HepG2 (cell line): ENCODE data around the gene INSIG2. TPM values are rescaled to one million over a fixed set of nuclear protein-coding genes. Genes with fewer than 3 reads are reported as not detected.

ENCODE experiments used
- ATAC-seq: fragments of 200-7000 bp; cut with Tn5 transposase; 3 replicates; pipeline ENCODE4 v1.9.1; 2020; ENCODE audit warnings: mild to moderate bottlenecking, moderate library complexity
- BruUV-seq: library from RNA; stranded (reverse); fragments of 400-500 nt; replicated peaks from 2 replicates; lab custom pipeline; 2021; lab: Mats Ljungman, UMichigan
- CTCF ChIA-PET: fragments of 300-600 bp; formaldehyde crosslinking; extraction: SDS; loops from one replicate; lab custom pipeline; 2021; ENCODE audit warnings: low total read pairs, inconsistent platforms, low intra/inter-chr PET ratio; lab: Yijun Ruan, JAX
- POLR2A ChIA-PET: fragments of 350-600 bp; sonication (Branson Sonifier 250); formaldehyde crosslinking; loops from one replicate; lab custom pipeline; 2020; ENCODE audit warnings: antibody characterized with exemption, inconsistent platforms; lab: Yijun Ruan, JAX
- DNase-seq: peaks from one replicate; pipeline ENCODE4 v3.0.0-alpha.2; 2015; ENCODE audit warnings: low spot score
- FAIRE-seq: peaks from 3 replicates; lab custom pipeline; 2011; peaks lifted over from hg19 to GRCh38; lab: Jason Lieb, UNC
- H2AFZ ChIP-seq: one replicate; pipeline ENCODE4 v1.6.1; 2011; ENCODE audit warnings: low read length, inconsistent platforms
- H3K27ac ChIP-seq: fragments of 300-600 bp; 3 replicates; pipeline ENCODE4 v1.8.0; 2011; ENCODE audit warnings: mixed run types, mild to moderate bottlenecking, mixed read lengths, low read length, inconsistent platforms; ENCODE audit not compliant: insufficient read depth; ENCODE audit errors: extremely low read length
- H3K27me3 ChIP-seq, 2 experiments: fragments of 200-600 bp in 1 of 2; 2 replicates in 1 of 2; 3 replicates in 1 of 2; pipeline versions ENCODE4 v1.6.0 to v1.8.0; 2011; ENCODE audit warnings: low read length in 2 of 2, mild to moderate bottlenecking in 2 of 2, moderate library complexity in 2 of 2, inconsistent platforms in 1 of 2; ENCODE audit not compliant: insufficient read depth in 2 of 2, control insufficient read depth in 1 of 2
- H3K36me3 ChIP-seq, 2 experiments: fragments of 200-600 bp in 1 of 2; replicated peaks in 1 of 2; 2 replicates in 1 of 2; 3 replicates in 1 of 2; pipeline versions ENCODE4 v1.5.1 to v1.8.0; 2011; ENCODE audit warnings: low read length in 2 of 2, inconsistent platforms in 1 of 2; ENCODE audit not compliant: insufficient read depth in 2 of 2, control insufficient read depth in 1 of 2
- H3K4me1 ChIP-seq: 2 replicates; pipeline ENCODE4 v1.5.1; 2012; ENCODE audit warnings: low read length, inconsistent platforms; ENCODE audit not compliant: insufficient read depth
- H3K4me2 ChIP-seq: 2 replicates; pipeline ENCODE4 v1.6.0; 2011; ENCODE audit warnings: low read depth, low read length, inconsistent platforms
- H3K4me3 ChIP-seq, 3 experiments: fragments of 200-600 bp in 1 of 3; sonication (generic), shearing (Covaris generic) in 1 of 3; replicated peaks in 1 of 3; 2 replicates each; pipeline ENCODE4 v1.5.1; 2011 to 2016; ENCODE audit warnings: low read length in 3 of 3, inconsistent platforms in 2 of 3, low read depth in 2 of 3, mild to moderate bottlenecking in 2 of 3, control low read depth in 1 of 3, mixed read lengths in 1 of 3; ENCODE audit not compliant: insufficient read depth in 1 of 3
- H3K79me2 ChIP-seq: one replicate; pipeline ENCODE4 v1.6.1; 2011; ENCODE audit warnings: low read length, inconsistent platforms; ENCODE audit not compliant: insufficient read depth
- H3K9ac ChIP-seq: 2 replicates; pipeline ENCODE4 v1.6.0; 2011; ENCODE audit warnings: mild to moderate bottlenecking, low read depth, low read length, inconsistent platforms; ENCODE audit not compliant: insufficient read depth
- H3K9me3 ChIP-seq: 2 replicates; pipeline ENCODE4 v1.5.1; 2012; ENCODE audit warnings: mild to moderate bottlenecking, low read length
- H4K20me1 ChIP-seq: 2 replicates; pipeline ENCODE4 v1.6.0; 2011; ENCODE audit warnings: inconsistent platforms, mild to moderate bottlenecking, low read length, moderate library complexity; ENCODE audit not compliant: insufficient read depth
- AKAP8 ChIP-seq: sonication (generic); formaldehyde crosslinking; IDR thresholded peaks from 2 replicates; pipeline ENCODE4 v1.5.1; 2020; ENCODE audit warnings: mild to moderate bottlenecking, missing genetic modification reagents
- DNMT1 ChIP-seq: sonication (generic); formaldehyde crosslinking; IDR thresholded peaks from 2 replicates; pipeline ENCODE4 v1.5.1; 2020; ENCODE audit warnings: mild to moderate bottlenecking, missing genetic modification reagents
- DNMT3B ChIP-seq: conservative IDR thresholded peaks from 2 replicates; pipeline ENCODE4 v1.6.1; 2016; ENCODE audit warnings: missing biosample characterization, control low read depth
- FOXA1 ChIP-seq, 2 experiments: fragments of 450-650 bp in 1 of 2; sonication (generic) in 1 of 2; formaldehyde crosslinking in 1 of 2; IDR thresholded peaks; 2 replicates each; pipeline versions ENCODE4 v1.4.0 to v1.6.1; 2016 to 2020; ENCODE audit warnings: missing genetic modification reagents in 1 of 2
- FOXK2 ChIP-seq: fragments of 450-650 bp; IDR thresholded peaks from 2 replicates; pipeline ENCODE4 v1.6.1; 2016
- ISX ChIP-seq: sonication (generic); formaldehyde crosslinking; conservative IDR thresholded peaks from 2 replicates; pipeline ENCODE4 v1.5.0; 2020; ENCODE audit warnings: missing genetic modification reagents
- PHF5A ChIP-seq: IDR thresholded peaks from one replicate; pipeline ENCODE4 v1.6.1; 2018; ENCODE audit warnings: low read depth, missing genetic modification reagents; ENCODE audit not compliant: unreplicated experiment
- SALL1 ChIP-seq: sonication (generic); formaldehyde crosslinking; IDR thresholded peaks from 2 replicates; pipeline ENCODE4 v1.8.0; 2022; ENCODE audit warnings: mild to moderate bottlenecking, missing genetic modification reagents
- SIN3A ChIP-seq: IDR thresholded peaks from 2 replicates; pipeline ENCODE4 v1.6.1; 2011; ENCODE audit warnings: low read depth, mild to moderate bottlenecking, control low read depth, low read length, borderline replicate concordance
- SRSF9 ChIP-seq: fragments of 200-400 bp; formaldehyde crosslinking; IDR thresholded peaks from 2 replicates; pipeline ENCODE4 v1.6.1; 2018; ENCODE audit warnings: borderline replicate concordance, mild to moderate bottlenecking, low read depth, low read length; ENCODE audit not compliant: insufficient read depth, poor library complexity, severe bottlenecking
- TSC22D2 ChIP-seq: sonication (generic); formaldehyde crosslinking; IDR thresholded peaks from 2 replicates; pipeline ENCODE4 v1.5.1; 2020; ENCODE audit warnings: missing genetic modification reagents, mild to moderate bottlenecking, borderline replicate concordance
- U2AF2 ChIP-seq: fragments of 200-400 bp; formaldehyde crosslinking; IDR thresholded peaks from 2 replicates; pipeline ENCODE4 v1.6.1; 2017; ENCODE audit warnings: low read depth, mild to moderate bottlenecking, low read length
- ZNF878 ChIP-seq: sonication (generic); formaldehyde crosslinking; IDR thresholded peaks from 2 replicates; pipeline ENCODE4 v1.8.1; 2023; ENCODE audit warnings: mild to moderate bottlenecking, missing genetic modification reagents, moderate library complexity
- WGBS: methylation state at CpG from one replicate; pipeline ENCODE4 v1.1.6; 2017; ENCODE audit warnings: low lambda C conversion rate; 5-methylcytosine and 5-hydroxymethylcytosine counted together
- in situ Hi-C: cut with HindIII; loops from 2 replicates; pipeline ENCODE4 v1.10.0; 2017; ENCODE audit warnings: low pct_unique_long_range_greater_than_20kb; ENCODE audit not compliant: extremely low pct_ligation_motif_present
- intact Hi-C: fragments of 100-400 bp; cut with micrococcal nuclease; formaldehyde crosslinking; loops from one replicate; pipeline ENCODE4 v1.10.0; 2022; ENCODE audit not compliant: unreplicated experiment
- polyA plus RNA-seq, 8 experiments: library from polyadenylated mRNA; depleted of rRNA in 3 of 8; stranded (reverse) in 7 of 8; unstranded in 1 of 8; fragments of >200 nt; fragmentation: Illumina TruSeq in 4 of 8; extraction: Trizol in 4 of 8; gene quantifications; 2 replicates each; pipeline versions ENCODE4 v1.2.1 to v1.2.3, GENCODE V29; 2011 to 2016; ENCODE audit warnings: low read depth in 4 of 8, missing spikeins in 1 of 8, mixed read lengths in 1 of 8; ENCODE audit not compliant: insufficient read depth in 1 of 8
- total RNA-seq, 5 experiments: library from RNA; depleted of rRNA; stranded (reverse); fragments of >200 nt; fragmentation: Illumina TruSeq; extraction: Trizol; gene quantifications; 2 replicates each; pipeline ENCODE4 v1.2.3, GENCODE V29; 2016; ENCODE audit warnings: low read depth in 1 of 5
- TF ChIP-seq, protein P1 (sequence below): sonication (generic); formaldehyde crosslinking; IDR thresholded peaks from 2 replicates; pipeline ENCODE4 v1.4.0; 2020; ENCODE audit warnings: missing genetic modification reagents, borderline replicate concordance
- TF ChIP-seq, protein P2 (sequence below): sonication (generic); formaldehyde crosslinking; IDR thresholded peaks from 2 replicates; pipeline ENCODE4 v1.8.0; 2022; ENCODE audit warnings: mild to moderate bottlenecking, missing genetic modification reagents, moderate library complexity
- TF ChIP-seq, protein P3 (sequence below): sonication (generic); formaldehyde crosslinking; IDR thresholded peaks from 2 replicates; pipeline ENCODE4 v1.4.0; 2020; ENCODE audit warnings: mild to moderate bottlenecking, missing genetic modification reagents

INSIG2 gene
- total and polyA plus RNA-seq, 2 of the 13 experiments (the other 11 are each of a cell fraction or from before 2014, with no cell fraction given), result 73.5 to 481 TPM

DNA sequence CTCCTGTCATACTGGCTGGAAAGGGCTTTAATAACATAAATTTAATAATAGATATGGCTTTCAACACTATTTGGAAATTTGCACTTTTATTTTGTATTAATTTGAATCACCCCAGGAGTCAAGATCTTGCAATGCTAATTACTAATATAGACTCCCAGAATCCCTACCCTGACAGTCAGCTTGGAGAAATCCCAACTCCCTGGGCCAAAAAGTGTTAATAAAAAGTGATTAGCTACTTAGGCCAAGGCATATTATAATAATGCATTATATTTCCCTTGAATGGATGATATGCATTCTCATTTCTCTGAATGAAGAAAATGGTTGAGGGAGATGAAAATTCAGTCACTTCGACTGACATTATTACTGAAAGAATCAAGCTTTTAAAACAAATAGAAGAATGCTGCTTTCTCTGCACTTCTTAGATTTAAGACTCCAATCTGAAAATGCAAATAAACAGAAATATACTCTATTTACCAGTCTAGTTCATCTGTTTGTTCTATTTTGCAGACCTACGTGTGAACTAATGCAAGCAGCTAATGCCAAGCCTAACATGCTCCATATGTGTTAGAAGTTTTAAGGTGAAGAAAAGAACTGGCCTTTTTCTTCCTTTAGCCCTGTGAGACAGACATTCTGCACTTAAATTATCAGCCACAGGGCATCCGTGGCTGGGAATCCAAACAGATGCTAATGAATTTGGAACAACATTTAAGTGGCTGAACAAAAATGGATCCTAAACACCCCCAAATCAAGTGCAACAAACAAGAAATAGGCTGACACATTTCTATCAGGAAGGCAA is 33.9 kb upstream of the INSIG2 start (continued):
- TF ChIP-seq DNMT3B (CRISPR knock-in tag) (no peak), PHF5A (CRISPR knock-in tag) (no peak), SRSF9 (no peak), SALL1 (CRISPR knock-in tag) (no peak)
- TF ChIP-seq, protein P1, sequence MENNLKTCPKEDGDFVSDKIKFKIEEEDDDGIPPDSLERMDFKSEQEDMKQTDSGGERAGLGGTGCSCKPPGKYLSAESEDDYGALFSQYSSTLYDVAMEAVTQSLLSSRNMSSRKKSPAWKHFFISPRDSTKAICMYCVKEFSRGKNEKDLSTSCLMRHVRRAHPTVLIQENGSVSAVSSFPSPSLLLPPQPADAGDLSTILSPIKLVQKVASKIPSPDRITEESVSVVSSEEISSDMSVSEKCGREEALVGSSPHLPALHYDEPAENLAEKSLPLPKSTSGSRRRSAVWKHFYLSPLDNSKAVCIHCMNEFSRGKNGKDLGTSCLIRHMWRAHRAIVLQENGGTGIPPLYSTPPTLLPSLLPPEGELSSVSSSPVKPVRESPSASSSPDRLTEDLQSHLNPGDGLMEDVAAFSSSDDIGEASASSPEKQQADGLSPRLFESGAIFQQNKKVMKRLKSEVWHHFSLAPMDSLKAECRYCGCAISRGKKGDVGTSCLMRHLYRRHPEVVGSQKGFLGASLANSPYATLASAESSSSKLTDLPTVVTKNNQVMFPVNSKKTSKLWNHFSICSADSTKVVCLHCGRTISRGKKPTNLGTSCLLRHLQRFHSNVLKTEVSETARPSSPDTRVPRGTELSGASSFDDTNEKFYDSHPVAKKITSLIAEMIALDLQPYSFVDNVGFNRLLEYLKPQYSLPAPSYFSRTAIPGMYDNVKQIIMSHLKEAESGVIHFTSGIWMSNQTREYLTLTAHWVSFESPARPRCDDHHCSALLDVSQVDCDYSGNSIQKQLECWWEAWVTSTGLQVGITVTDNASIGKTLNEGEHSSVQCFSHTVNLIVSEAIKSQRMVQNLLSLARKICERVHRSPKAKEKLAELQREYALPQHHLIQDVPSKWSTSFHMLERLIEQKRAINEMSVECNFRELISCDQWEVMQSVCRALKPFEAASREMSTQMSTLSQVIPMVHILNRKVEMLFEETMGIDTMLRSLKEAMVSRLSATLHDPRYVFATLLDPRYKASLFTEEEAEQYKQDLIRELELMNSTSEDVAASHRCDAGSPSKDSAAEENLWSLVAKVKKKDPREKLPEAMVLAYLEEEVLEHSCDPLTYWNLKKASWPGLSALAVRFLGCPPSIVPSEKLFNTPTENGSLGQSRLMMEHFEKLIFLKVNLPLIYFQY, result no peak

DNA sequence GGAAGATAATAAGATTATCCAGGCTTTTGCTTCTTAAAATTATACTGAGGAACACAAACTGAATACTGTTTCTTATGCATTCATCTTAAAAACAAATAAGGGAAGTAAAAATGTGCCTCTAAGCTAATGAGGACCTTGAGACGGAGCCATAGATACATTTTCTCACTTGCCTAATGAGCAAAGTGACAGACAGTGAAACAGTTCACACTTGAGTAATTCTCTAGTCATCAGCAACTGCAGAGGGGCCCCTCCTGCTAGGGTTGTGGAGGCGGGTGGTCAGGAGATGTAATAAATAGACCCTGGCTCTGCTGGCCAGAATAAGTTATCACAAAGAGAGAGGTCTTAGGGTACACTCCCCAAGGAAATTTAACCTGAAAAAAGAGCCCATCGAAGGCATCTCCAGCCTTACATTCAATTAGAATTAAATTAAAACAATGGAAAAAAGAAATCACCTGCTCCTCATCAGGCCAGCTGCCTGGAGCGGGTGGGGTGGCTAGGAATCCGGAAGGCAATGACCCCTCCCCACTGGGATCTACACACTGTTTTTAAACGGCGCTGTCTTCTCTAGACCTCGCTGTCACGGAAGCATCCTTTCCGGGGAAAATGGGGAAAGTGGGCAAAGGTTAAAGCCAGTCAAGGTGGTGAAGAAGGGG is 32.6 kb upstream of the INSIG2 start:
- Histone ChIP-seq H3K79me2 (no peaks in the 10 kb centered on the region), H3K4me1 (peaks cover 10% of the 10 kb centered on the region), H2AFZ (no peak overlapping the region), H3K36me3 (no peaks in the 10 kb centered on the region), H3K4me2 (no peak overlapping the region), H4K20me1 (no peaks in the 10 kb centered on the region), H3K9ac (no peak overlapping the region), H3K27ac (no peak overlapping the region), H3K9me3 (no peaks in the 10 kb centered on the region), H3K4me3 (no peak overlapping the region), H3K27me3 (peaks cover 0 to 26% of the 10 kb centered on the region in 2 experiments; a peak in 2 of 5 replicates)
- ATAC-seq (no peak), FAIRE-seq (no peak), DNase-seq (no peak)
- ChIA-PET CTCF (no interaction called here), POLR2A (no interaction called here)
- in situ Hi-C loops (no loop called here), intact Hi-C loops (no loop called here)
- WGBS, result 76% methylated on average over 9 of the region's 10 CpGs
- no TSS peak for BruUV-seq
- TF ChIP-seq FOXA1 (IDR thresholded peaks at IDR 0.05) (no peak), FOXA1 (CRISPR knock-in tag; IDR thresholded peaks at IDR 0.05) (no peak), DNMT1 (CRISPR knock-in tag) (no peak), AKAP8 (CRISPR knock-in tag) (no peak), ZNF878 (CRISPR knock-in tag) (no peak), SIN3A (no peak), FOXK2 (no peak), TSC22D2 (CRISPR knock-in tag) (no peak), U2AF2 (no peak), ISX (CRISPR knock-in tag) (no peak)
- TF ChIP-seq, protein P2, sequence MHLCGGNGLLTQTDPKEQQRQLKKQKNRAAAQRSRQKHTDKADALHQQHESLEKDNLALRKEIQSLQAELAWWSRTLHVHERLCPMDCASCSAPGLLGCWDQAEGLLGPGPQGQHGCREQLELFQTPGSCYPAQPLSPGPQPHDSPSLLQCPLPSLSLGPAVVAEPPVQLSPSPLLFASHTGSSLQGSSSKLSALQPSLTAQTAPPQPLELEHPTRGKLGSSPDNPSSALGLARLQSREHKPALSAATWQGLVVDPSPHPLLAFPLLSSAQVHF (CRISPR knock-in tag), result no peak
- TF ChIP-seq, protein P3, sequence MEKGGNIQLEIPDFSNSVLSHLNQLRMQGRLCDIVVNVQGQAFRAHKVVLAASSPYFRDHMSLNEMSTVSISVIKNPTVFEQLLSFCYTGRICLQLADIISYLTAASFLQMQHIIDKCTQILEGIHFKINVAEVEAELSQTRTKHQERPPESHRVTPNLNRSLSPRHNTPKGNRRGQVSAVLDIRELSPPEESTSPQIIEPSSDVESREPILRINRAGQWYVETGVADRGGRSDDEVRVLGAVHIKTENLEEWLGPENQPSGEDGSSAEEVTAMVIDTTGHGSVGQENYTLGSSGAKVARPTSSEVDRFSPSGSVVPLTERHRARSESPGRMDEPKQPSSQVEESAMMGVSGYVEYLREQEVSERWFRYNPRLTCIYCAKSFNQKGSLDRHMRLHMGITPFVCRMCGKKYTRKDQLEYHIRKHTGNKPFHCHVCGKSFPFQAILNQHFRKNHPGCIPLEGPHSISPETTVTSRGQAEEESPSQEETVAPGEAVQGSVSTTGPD, result no peak
